ENCODE results near the gene PIK3R2. TPM values are rescaled to one million over a fixed set of nuclear protein-coding genes. Genes with fewer than 3 reads are reported as not detected.
A peak's percentile ranks its signal among the peaks of the same experiment; 100 is the strongest.

Gene PIK3R2
- total RNA-seq, 1 experiment from 2014 or later = 42.8 TPM

DNA sequence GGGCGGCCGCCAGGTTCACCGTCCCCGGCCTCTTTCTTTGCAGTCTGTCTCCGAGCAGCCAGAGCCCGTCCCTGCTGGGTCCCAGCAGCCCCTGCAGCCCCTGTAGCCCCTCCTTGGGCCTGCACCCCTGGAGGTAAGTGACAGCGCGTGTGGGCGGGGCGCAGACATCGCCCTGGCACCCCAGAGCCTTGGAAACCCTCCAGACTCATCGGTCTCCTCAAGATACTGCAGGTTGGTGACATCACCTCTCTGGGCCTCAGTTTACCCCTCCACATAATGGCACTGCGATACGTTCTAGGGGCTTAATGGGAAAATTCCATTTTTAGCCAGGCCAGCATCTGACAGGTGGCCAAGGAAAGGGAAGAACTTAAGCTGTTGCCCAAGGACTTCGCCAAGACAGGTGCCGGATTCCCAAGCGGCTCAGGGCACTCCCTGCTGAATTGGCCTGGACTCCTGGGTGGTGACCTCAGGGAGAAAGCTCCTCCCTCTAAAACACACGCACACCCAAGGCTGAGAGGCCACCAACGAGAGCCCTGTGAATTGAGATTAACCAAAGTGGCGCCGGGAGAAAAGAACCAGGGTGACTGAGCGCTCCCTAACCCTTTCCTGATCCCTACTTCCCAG, 42.2 kb upstream of the PIK3R2 start:
- Histone ChIP-seq H3K4me2 (ENCODE audit: insufficient read depth, insufficient read length, low read length) (peak overlapping the region; percentile 51), H3K23me2 (ENCODE audit: insufficient read length, low read depth, low read length, poor library complexity, severe bottlenecking) (peaks cover 12% of the 10 kb centered on the region), H3K14ac (ENCODE audit: insufficient read depth, low read length) (no peak overlapping the region), H3K79me1 (ENCODE audit: insufficient read depth, low read depth, low read length, poor library complexity, severe bottlenecking) (no peaks in the 10 kb centered on the region), H3K27ac (ENCODE audit: insufficient read length, low read depth, low read length) (no peak overlapping the region), H3K9me3 (ENCODE audit: control insufficient read depth, low read depth, low read length) (no peaks in the 10 kb centered on the region), H4K5ac (ENCODE audit: insufficient read length, low read depth, low read length) (no peak overlapping the region), H2BK15ac (ENCODE audit: low read depth, low read length) (no peak overlapping the region), H4K8ac (replicated peaks; ENCODE audit: insufficient read length, low read depth, low read length) (no peak overlapping the region), H2AK5ac (ENCODE audit: insufficient read length, low read length) (no peak overlapping the region), H2BK120ac (ENCODE audit: low read depth, low read length, poor library complexity, severe bottlenecking) (no peak overlapping the region), H3T11ph (ENCODE audit: low read length) (no peak overlapping the region), H3K27me3 (ENCODE audit: insufficient read depth, low read length) (no peaks in the 10 kb centered on the region; the same call in 1 of the 2 replicates), H4K91ac (ENCODE audit: insufficient read length, low read depth, low read length) (no peak overlapping the region), H3K79me2 (ENCODE audit: insufficient read depth, low read length) (no peaks in the 10 kb centered on the region), H3K4ac (ENCODE audit: low read depth, low read length) (no peak overlapping the region), H2BK5ac (ENCODE audit: insufficient read length, low read length) (no peak overlapping the region), H2BK20ac (ENCODE audit: low read depth, low read length, poor library complexity, severe bottlenecking) (no peak overlapping the region), H3K56ac (ENCODE audit: insufficient read length, low read depth, low read length) (no peak overlapping the region), H2AFZ (ENCODE audit: low read length) (no peak overlapping the region), H3K18ac (ENCODE audit: insufficient read length, low read depth, low read length) (no peak overlapping the region), H3K4me1 (ENCODE audit: insufficient read depth, low read length) (no peaks in the 10 kb centered on the region), H2BK12ac (ENCODE audit: insufficient read length, low read depth, low read length) (no peak overlapping the region), H4K20me1 (ENCODE audit: control insufficient read depth, insufficient read depth, insufficient read length) (no peaks in the 10 kb centered on the region), H3K9ac (ENCODE audit: extremely low read depth, insufficient read length, low read length) (no peak overlapping the region), H3K23ac (ENCODE audit: insufficient read length, low read depth, low read length) (no peak overlapping the region)
- WGBS (ENCODE audit: extremely low coverage, insufficient read length, low lambda C conversion rate) = no CpG with 5 or more reads among the region's 22 CpGs
- H3K27me3 Mint-ChIP-seq (ENCODE audit: low read depth) = peaks cover 22% of the 10 kb centered on the region
- no peaks in the 10 kb centered on the region for H3K9me3 Mint-ChIP-seq
- H3K4me3 Mint-ChIP-seq = peak overlapping the region; percentile 65 to 82
- no peak for TF ChIP-seq CTCF (conservative IDR thresholded peaks at IDR 0.05)
- peaks cover 12 to 20% of the 10 kb centered on the region in 2 experiments for H3K4me1 Mint-ChIP-seq
- no peaks in the 10 kb centered on the region; a peak in 1 of 7 replicates for H3K36me3 Mint-ChIP-seq (ENCODE audit: insufficient read depth in 1 of 3, low read depth in 3 of 3)
- no peak for DNase-seq
- H3K27ac Mint-ChIP-seq = no peak overlapping the region

All from H9 (cell line).